ENCODE data around the gene PRKCA. TPM values are rescaled to one million over a fixed set of nuclear protein-coding genes. Genes with fewer than 3 reads are reported as not detected.
"Not testable (repeated sequence)": the region's sequence is repeated elsewhere in the genome, so short reads cannot be mapped to it uniquely, and the experiment has no call there.

PRKCA gene
- total RNA-seq, 2 experiments from 2014 or later = 78.4 to 79.7 TPM

DNA sequence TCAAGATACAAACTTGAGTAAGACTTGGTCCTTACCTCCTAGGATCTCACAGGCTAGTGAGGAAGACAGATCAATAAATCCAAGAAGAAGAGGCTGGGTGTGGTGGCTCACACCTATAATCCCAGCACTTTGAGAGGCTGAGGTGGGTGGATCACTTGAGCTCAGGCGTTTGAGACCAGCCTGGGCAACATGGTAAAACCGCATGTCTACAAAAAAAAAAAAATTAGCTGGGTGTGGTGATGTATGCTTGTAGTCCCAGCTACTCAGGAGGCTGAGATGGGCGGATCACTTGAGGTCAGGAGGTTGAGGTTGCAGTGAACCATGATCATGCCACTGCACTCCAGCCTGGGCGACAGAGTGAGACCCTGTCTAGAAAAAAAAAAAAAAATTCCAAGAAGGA, 423.0 kb downstream of the PRKCA start:
- H3K27ac Mint-ChIP-seq; H3K4me1 Mint-ChIP-seq (ENCODE audit: low read depth); H3K9me3 Mint-ChIP-seq; H3K36me3 Mint-ChIP-seq (ENCODE audit: low read depth); H3K4me3 Mint-ChIP-seq; H3K27me3 Mint-ChIP-seq (ENCODE audit: low read depth); DNase-seq; intact Hi-C loops (cut with micrococcal nuclease): not testable (repeated sequence)
- CTCF ChIA-PET = interaction anchor here (0.7 kb wide), 1 partner anchor 177 kb away, joined by 3 read pairs; no protein-coding TSS in a partner anchor

DNA sequence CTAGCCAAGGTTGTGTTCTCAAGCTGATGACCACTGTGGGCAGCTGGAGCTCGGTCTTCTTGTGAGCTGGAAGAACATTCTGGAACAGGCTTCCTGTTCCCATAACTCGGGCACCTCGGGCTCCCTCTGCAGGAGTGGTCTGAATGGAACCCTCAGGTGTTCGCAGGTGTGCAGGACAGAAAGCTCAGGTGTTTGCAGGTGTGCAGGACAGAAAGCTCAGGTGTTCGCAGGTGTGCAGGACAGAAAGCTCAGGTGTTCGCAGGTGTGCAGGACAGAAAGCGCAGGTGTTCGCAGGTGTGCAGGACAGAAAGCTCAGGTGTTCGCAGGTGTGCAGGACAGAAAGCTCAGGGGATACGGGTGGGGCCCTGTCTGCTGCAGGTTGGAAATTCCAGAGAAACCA, 423.5 kb downstream of the PRKCA start:
- intact Hi-C loops (cut with micrococcal nuclease) = no loop called here
- CTCF ChIA-PET = interaction anchor here (0.7 kb wide), 2 partner anchors 85 to 177 kb away, joined by 3 read pairs; no protein-coding TSS in a partner anchor
- Mint-ChIP-seq H3K4me3 (no peak overlapping the region), H3K36me3 (ENCODE audit: low read depth) (peaks cover 1% of the 10 kb centered on the region), H3K27ac (no peak overlapping the region), H3K27me3 (ENCODE audit: low read depth) (no peaks in the 10 kb centered on the region), H3K9me3 (no peaks in the 10 kb centered on the region), H3K4me1 (ENCODE audit: low read depth) (peaks cover 2% of the 10 kb centered on the region)
- no peak for DNase-seq

DNA sequence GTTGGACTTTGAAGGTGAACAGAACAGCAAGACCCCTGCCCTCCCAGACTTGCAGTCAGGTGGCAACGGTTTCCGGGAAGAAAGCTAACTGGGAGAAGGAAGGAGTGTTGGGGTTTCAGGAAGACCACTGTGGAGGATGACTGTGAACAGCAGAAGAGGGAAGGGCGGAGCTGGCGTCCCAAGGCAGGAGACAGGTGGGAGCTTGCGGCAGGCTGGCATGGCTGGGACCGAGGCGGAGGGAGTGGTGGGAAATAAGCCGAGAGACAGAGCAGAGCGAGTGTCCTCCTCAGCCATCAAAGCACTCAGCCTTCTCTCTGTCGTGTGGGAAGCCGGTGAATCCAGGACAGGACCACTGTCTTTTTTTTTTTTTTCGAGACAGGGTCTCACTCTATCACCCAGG, 424.0 kb downstream of the PRKCA start:
- H3K9me3 Mint-ChIP-seq = no peaks in the 10 kb centered on the region
- intact Hi-C loops (cut with micrococcal nuclease) = no loop called here
- H3K4me1 Mint-ChIP-seq (ENCODE audit: low read depth) = peaks cover 2% of the 10 kb centered on the region
- H3K36me3 Mint-ChIP-seq (ENCODE audit: low read depth) = peaks cover 3% of the 10 kb centered on the region
- no peak for DNase-seq
- no peak overlapping the region for H3K27ac Mint-ChIP-seq
- no peaks in the 10 kb centered on the region for H3K27me3 Mint-ChIP-seq (ENCODE audit: low read depth)
- H3K4me3 Mint-ChIP-seq = no peak overlapping the region
- CTCF ChIA-PET = interaction anchor here (0.7 to 1.3 kb wide), 3 partner anchors 11 to 176 kb away, joined by 3 to 4 read pairs (median 3); no protein-coding TSS in a partner anchor

DNA sequence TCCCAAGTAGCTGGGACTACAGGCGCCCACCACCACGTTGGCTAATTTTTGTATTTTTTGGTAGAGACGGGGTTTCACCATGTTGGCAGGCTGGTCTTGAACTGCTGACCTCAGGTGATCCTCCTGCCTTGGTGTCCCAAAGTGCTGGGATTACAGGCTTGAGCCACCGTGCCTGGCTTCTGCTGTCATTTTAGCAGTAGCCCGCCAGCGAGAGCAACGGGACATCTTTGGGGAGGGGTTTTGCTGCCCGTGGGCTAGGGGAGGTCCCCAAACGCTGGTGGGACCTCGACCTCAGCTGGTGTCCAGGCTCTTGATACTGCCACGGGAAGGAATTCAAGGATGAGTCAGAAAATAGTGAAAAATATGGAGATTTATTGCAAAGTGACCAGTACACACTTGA, 424.4 kb downstream of the PRKCA start:
- Mint-ChIP-seq H3K36me3 (ENCODE audit: low read depth) (peaks cover 4% of the 10 kb centered on the region), H3K4me1 (ENCODE audit: low read depth) (peaks cover 2% of the 10 kb centered on the region), H3K27me3 (ENCODE audit: low read depth) (no peaks in the 10 kb centered on the region), H3K9me3 (no peaks in the 10 kb centered on the region), H3K4me3 (no peak overlapping the region), H3K27ac (no peak overlapping the region)
- no peak for DNase-seq
- intact Hi-C loops (cut with micrococcal nuclease) = no loop called here
- CTCF ChIA-PET = interaction anchor here (0.7 to 1.3 kb wide), 4 partner anchors 10 to 165 kb away, joined by 3 to 4 read pairs (median 4); no protein-coding TSS in a partner anchor

DNA sequence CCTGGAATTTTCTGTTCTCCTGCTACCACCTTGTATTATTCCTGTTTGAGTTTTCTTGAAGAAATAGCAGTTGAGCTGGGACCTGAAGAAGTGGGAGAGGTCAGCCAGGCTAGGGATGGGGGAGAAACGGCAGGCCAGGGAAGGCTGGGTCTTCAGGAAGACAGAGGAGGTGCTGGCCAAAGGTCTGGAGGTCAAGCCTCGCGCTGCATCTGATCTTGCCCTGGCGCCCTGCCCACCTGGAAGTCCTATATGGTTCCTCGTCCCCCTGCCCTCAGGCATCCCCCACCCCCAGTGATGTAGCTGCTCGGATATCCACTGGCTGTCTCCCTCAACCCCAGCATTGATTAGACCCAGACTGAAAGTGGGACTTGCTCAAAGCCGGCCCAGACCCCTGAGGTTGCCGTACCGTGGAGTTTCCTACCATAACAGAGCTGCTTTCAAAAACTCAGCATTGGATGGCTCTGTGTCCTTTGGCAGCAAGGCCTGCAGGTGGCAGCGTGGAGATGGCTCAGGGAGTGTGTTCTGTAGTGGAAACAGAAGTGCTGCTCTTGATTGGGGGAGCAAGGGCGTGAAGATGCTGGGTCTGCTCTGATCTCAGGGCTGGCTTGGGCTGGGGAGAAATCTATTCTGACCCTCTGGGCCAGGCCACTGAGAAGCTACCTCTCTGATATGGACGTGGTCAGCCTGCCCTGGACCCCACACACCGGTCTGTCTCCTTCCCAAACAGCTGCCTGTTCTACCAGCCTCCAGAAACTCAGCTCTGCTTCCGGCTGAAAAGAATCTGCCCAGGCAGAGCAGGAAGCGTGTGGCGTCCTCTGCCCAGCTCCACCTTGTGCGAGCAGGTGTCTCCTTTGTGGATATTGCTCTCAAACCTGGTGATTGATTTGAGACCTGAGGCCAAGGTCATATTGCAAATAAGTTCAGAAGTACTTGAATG, 425.5 kb downstream of the PRKCA start:
- H3K9me3 Mint-ChIP-seq = no peaks in the 10 kb centered on the region
- H3K27ac Mint-ChIP-seq = no peak overlapping the region
- H3K4me1 Mint-ChIP-seq (ENCODE audit: low read depth) = peaks cover 2% of the 10 kb centered on the region
- peak; percentile 65 for DNase-seq
- H3K36me3 Mint-ChIP-seq (ENCODE audit: low read depth) = peaks cover 13% of the 10 kb centered on the region
- intact Hi-C loops (cut with micrococcal nuclease) = loop anchor here (1.0 kb wide), 1 partner anchor 178 kb away; no protein-coding TSS in a partner anchor
- H3K27me3 Mint-ChIP-seq (ENCODE audit: low read depth) = no peaks in the 10 kb centered on the region
- CTCF ChIA-PET = interaction anchor here (0.6 to 1.3 kb wide), 7 partner anchors 9 to 1171 kb away, joined by 3 to 4 read pairs (median 4); no protein-coding TSS in a partner anchor
- H3K4me3 Mint-ChIP-seq = no peak overlapping the region

DNA sequence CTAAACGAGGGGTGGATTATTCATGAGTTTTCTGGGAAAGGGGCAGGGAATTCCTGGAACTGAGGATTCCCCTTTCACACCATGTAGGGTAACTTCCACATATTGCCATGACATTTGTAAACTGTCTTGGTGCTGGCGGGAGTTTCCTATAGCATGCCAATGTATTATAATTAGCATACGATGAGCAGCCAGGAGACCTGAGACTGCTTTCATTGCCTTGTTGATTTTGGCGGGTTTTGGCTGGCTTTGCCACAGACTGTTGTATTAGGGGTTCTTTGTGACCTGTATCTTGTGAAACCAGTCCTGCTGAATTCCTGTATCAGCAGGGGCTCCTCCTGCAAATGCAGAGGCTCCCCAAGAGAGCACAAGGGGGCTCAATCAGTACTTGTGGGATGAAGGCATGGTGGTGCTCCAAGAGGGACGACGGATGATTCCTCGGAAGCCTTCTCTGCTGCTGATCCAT, 428.1 kb downstream of the PRKCA start:
- no peak overlapping the region for H3K4me3 Mint-ChIP-seq
- CTCF ChIA-PET = no interaction called here
- no peak for DNase-seq
- no peaks in the 10 kb centered on the region for H3K9me3 Mint-ChIP-seq
- H3K36me3 Mint-ChIP-seq (ENCODE audit: low read depth) = peaks cover 21% of the 10 kb centered on the region
- intact Hi-C loops (cut with micrococcal nuclease) = no loop called here
- no peaks in the 10 kb centered on the region for H3K27me3 Mint-ChIP-seq (ENCODE audit: low read depth)
- H3K27ac Mint-ChIP-seq = no peak overlapping the region
- peaks cover 2% of the 10 kb centered on the region for H3K4me1 Mint-ChIP-seq (ENCODE audit: low read depth)

DNA sequence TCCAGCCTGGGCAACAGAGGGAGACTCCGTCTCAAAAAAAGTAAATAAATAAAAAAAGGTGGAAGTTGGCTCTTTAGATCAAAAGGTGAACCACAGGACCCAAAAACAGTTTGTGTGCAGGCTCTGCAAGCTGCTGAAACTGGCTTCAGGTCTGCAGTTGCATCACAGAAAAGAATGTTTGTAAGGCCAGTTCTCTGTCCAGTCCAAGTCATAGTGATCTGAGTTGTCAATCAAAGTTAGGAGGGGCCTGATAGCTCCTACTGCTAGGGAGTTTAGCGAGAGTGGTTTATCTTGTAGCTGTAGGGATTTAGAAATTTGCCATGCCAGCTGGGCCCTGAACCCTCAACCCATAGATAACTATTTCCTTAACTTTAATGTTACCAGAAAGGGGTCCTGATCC, 431.3 kb downstream of the PRKCA start:
- DNase-seq = no peak
- peaks cover 31% of the 10 kb centered on the region for H3K36me3 Mint-ChIP-seq (ENCODE audit: low read depth)
- CTCF ChIA-PET = interaction anchor here (0.6 kb wide), 1 partner anchor 9 kb away, joined by 3 read pairs; no protein-coding TSS in a partner anchor
- no peaks in the 10 kb centered on the region for H3K4me1 Mint-ChIP-seq (ENCODE audit: low read depth)
- no peak overlapping the region for H3K4me3 Mint-ChIP-seq
- no peak overlapping the region for H3K27ac Mint-ChIP-seq
- H3K27me3 Mint-ChIP-seq (ENCODE audit: low read depth) = no peaks in the 10 kb centered on the region
- no peaks in the 10 kb centered on the region for H3K9me3 Mint-ChIP-seq
- intact Hi-C loops (cut with micrococcal nuclease) = no loop called here

DNA sequence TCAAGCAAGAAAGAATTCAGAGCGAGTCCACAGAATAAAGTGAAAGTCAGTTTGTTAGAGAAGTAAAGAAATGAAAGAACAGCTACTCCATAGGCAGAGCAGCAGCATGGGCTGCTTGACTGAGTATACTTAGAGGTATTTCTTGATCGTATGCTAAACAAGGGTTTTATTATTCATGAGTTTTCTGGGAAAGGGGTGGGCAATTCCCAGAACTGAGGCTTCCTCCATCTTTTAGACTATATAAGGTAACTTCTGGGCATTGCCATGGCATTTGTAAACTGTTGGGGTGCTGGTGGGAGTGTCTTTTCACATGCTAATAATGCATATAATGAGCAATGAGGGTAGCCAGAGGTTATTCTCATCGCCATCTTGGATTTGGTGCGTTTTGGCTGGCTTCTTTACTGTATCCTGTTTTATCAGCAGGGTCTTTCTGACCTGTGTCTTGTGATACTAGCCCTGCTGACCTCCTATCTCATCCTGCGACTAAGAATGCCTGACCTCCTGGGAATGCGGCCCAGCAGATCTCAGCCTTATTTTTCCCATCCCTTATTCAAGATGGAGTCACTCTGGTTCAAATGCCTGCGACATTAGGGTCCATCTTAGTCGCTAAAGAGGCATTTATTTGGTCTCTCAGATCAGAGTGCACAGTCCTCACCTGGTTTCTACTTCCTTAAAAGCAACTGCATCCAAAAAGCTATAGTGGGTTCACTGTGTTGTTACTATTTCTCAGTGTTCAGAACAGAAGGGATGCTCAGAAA, 432.0 kb downstream of the PRKCA start:
- Mint-ChIP-seq H3K27me3 (ENCODE audit: low read depth) (no peaks in the 10 kb centered on the region), H3K4me1 (ENCODE audit: low read depth) (no peaks in the 10 kb centered on the region), H3K36me3 (ENCODE audit: low read depth) (peaks cover 32% of the 10 kb centered on the region), H3K9me3 (no peaks in the 10 kb centered on the region), H3K4me3 (no peak overlapping the region), H3K27ac (no peak overlapping the region)
- intact Hi-C loops (cut with micrococcal nuclease) = no loop called here
- DNase-seq = no peak
- CTCF ChIA-PET = interaction anchor here (0.6 kb wide), 1 partner anchor 1032 kb away, joined by 4 read pairs; no protein-coding TSS in a partner anchor

DNA sequence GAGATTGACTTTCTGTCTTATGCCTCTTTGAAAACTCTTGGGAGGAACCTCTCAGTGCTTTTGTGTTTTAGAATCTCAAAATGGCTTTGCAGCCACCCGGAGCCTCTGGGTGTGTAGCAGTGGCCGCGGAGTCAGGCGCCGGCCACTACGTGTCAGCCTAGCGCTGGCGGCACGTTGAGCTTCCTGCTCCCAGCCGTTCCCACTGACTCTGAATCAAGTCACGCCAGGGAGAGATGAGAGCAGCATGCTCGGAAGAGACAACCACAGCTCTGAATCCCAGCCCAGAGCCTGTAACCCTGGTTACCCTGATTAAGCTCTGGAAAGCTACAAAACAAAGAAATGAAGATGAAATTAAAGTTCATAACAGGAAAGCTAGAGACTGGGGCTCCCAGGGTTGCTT, 435.1 kb downstream of the PRKCA start:
- no peak for DNase-seq
- Mint-ChIP-seq H3K27ac (no peak overlapping the region), H3K36me3 (ENCODE audit: low read depth) (peaks cover 32% of the 10 kb centered on the region), H3K9me3 (no peaks in the 10 kb centered on the region), H3K27me3 (ENCODE audit: low read depth) (no peaks in the 10 kb centered on the region), H3K4me3 (no peak overlapping the region), H3K4me1 (ENCODE audit: low read depth) (no peaks in the 10 kb centered on the region)
- CTCF ChIA-PET = interaction anchor here (0.5 to 1.1 kb wide), 2 partner anchors 10 to 23 kb away, joined by 3 to 4 read pairs; no protein-coding TSS in a partner anchor
- intact Hi-C loops (cut with micrococcal nuclease) = no loop called here

DNA sequence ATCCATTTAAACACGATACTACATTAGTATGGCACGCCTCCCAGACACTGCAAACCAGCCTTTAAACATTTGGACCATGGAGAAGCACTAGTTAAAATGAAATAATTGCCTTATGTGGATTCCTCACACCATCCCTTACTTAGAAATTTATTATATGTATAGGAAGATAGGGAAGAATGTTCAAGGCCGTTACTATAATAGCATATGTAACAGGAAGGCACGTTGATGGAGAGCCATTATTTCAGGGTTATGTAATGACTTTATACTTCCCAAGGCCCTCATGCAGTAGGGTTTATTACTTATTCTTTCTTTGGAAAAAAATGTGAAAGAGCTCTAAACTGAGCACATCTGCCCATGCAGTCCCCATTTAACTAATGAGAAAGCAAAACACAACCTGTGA, 435.9 kb downstream of the PRKCA start:
- H3K4me1 Mint-ChIP-seq (ENCODE audit: low read depth) = no peaks in the 10 kb centered on the region
- H3K27ac Mint-ChIP-seq = no peak overlapping the region
- no peaks in the 10 kb centered on the region for H3K27me3 Mint-ChIP-seq (ENCODE audit: low read depth)
- peaks cover 26% of the 10 kb centered on the region for H3K36me3 Mint-ChIP-seq (ENCODE audit: low read depth)
- CTCF ChIA-PET = no interaction called here
- intact Hi-C loops (cut with micrococcal nuclease) = no loop called here
- no peaks in the 10 kb centered on the region for H3K9me3 Mint-ChIP-seq
- no peak overlapping the region for H3K4me3 Mint-ChIP-seq
- no peak for DNase-seq

DNA sequence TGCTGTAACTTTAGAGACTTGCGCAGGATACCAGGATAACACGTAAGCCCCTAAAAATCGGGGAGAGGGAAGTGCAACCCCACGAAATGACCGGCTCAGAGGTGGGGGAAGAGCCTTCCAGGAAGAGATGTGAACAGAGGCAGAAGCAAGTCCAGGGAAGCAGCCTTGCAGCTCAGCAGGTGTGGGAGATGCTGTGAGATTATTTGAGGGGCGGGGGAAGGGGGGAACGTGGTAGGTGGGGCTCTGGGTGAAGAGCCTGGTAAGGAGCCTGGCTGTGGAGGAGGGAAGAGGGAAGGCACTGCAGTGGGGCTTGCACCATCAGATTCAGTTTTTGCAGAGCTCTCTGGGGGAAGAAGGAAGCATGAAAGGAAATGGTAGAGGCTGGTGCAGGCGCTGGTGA, 437.1 kb downstream of the PRKCA start:
- DNase-seq = no peak
- Mint-ChIP-seq H3K27ac (no peak overlapping the region), H3K9me3 (no peaks in the 10 kb centered on the region), H3K36me3 (ENCODE audit: low read depth) (peaks cover 22% of the 10 kb centered on the region), H3K4me3 (no peak overlapping the region), H3K27me3 (ENCODE audit: low read depth) (no peaks in the 10 kb centered on the region), H3K4me1 (ENCODE audit: low read depth) (no peaks in the 10 kb centered on the region)
- CTCF ChIA-PET = no interaction called here
- intact Hi-C loops (cut with micrococcal nuclease) = no loop called here

DNA sequence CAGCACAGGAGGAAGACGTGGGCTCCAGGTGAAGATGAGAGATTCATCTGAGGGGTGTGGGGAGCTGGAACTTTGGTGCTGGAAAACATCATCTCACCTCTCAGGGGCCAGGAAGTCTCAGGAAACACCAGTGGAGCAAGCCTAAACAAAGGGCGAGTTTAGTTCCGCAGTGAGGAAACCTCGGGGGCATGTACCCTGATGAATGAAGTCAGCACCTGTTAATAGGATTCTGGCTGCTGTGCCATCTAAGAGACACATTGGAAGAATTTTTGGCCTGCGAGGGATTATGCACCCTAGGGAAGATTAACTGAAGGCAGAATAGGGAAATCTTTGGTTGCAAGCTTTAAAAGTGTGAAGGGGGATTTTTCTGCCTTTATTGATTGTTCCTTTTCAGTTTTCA, 437.8 kb downstream of the PRKCA start:
- CTCF ChIA-PET = no interaction called here
- DNase-seq = no peak
- H3K27me3 Mint-ChIP-seq (ENCODE audit: low read depth) = no peaks in the 10 kb centered on the region
- no peaks in the 10 kb centered on the region for H3K4me1 Mint-ChIP-seq (ENCODE audit: low read depth)
- no peak overlapping the region for H3K4me3 Mint-ChIP-seq
- no peak overlapping the region for H3K27ac Mint-ChIP-seq
- H3K9me3 Mint-ChIP-seq = no peaks in the 10 kb centered on the region
- intact Hi-C loops (cut with micrococcal nuclease) = no loop called here
- peaks cover 24% of the 10 kb centered on the region for H3K36me3 Mint-ChIP-seq (ENCODE audit: low read depth)

All from activated naive CD4-positive, alpha-beta T cell treated with anti-CD3 and anti-CD28 coated beads for 36 hours (primary cell).